Hepatocyte (in vitro differentiated cells): ENCODE results near the gene PDE1C.

Experiments used
- EZH2 ChIP-seq: fragments of 200-600 bp; sonication (generic); IDR thresholded peaks from 2 replicates; pipeline ENCODE4 v1.6.1; 2016; ENCODE audit warnings: antibody characterized with exemption, mild to moderate bottlenecking, borderline replicate concordance
- TF ChIP-seq, protein P1 (sequence below): fragments of 200-600 bp; sonication (generic); IDR thresholded peaks from 2 replicates; pipeline ENCODE4 v1.5.1; 2016; ENCODE audit warnings: antibody characterized with exemption, mild to moderate bottlenecking; ENCODE audit not compliant: poor library complexity

DNA sequence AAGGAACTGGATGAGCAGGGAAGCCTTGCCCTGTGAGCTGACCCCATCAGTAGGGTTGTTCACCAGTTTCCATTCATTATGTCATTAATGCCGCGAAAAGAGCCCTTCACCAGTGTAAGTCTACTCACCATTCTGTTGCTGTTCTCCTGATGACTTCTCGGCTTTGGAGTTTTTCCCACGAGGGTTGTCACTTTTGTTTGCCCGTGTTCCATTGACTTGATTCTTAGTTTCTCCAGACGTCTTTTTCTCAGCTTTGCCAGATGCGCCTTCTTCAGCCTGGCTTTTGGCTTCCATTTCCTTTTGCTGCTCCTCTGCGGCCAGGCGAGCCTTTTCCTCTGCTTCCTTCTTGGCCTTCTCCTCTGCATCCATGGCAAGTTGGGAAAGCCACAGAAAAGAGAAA is 254.4 kb downstream of the PDE1C start:
- no peak for TF ChIP-seq EZH2
- TF ChIP-seq, protein P1, sequence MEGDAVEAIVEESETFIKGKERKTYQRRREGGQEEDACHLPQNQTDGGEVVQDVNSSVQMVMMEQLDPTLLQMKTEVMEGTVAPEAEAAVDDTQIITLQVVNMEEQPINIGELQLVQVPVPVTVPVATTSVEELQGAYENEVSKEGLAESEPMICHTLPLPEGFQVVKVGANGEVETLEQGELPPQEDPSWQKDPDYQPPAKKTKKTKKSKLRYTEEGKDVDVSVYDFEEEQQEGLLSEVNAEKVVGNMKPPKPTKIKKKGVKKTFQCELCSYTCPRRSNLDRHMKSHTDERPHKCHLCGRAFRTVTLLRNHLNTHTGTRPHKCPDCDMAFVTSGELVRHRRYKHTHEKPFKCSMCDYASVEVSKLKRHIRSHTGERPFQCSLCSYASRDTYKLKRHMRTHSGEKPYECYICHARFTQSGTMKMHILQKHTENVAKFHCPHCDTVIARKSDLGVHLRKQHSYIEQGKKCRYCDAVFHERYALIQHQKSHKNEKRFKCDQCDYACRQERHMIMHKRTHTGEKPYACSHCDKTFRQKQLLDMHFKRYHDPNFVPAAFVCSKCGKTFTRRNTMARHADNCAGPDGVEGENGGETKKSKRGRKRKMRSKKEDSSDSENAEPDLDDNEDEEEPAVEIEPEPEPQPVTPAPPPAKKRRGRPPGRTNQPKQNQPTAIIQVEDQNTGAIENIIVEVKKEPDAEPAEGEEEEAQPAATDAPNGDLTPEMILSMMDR, result no peak
